Prostate gland (tissue), 2 donors: ENCODE results near the gene WDR1.

Experiments used
- CTCF ChIP-seq, 4 experiments: fragments of 200-600 bp in 2 of 4; fragments of 450-650 bp in 2 of 4; sonication (generic) in 2 of 4; IDR thresholded peaks; 1 replicate in 3 of 4; 2 replicates in 1 of 4; pipeline ENCODE4 v1.5.1; 2016 to 2019; ENCODE audit warnings: antibody characterized with exemption in 4 of 4, mild to moderate bottlenecking in 2 of 4, moderate library complexity in 2 of 4
- POLR2A ChIP-seq: fragments of 450-650 bp; IDR thresholded peaks from one replicate; pipeline ENCODE4 v1.6.1; 2016; ENCODE audit warnings: antibody characterized with exemption, mild to moderate bottlenecking

- no peak for TF ChIP-seq POLR2A
- TF ChIP-seq CTCF (IDR thresholded peaks at IDR 0.05): no peak
Measured at GRCh38 chr4:10083861-10084641, 32.5 kb downstream of the WDR1 start.
